ENCODE results near the gene MTG2. TPM values are rescaled to one million over a fixed set of nuclear protein-coding genes. Genes with fewer than 3 reads are reported as not detected.

Gene MTG2
- total RNA-seq, 1 donor from 2014 or later, result 31.5 TPM

- DNase-seq (ENCODE audit: low read depth) (no peak), FAIRE-seq (no peak)
- no peak overlapping the region for H3K4me3 Mint-ChIP-seq (ENCODE audit: unreplicated experiment)
- no peak overlapping the region for H3K9ac ChIP-seq (ENCODE audit: low read length)
- peaks cover 9% of the 10 kb centered on the region for H3K36me3 ChIP-seq (ENCODE audit: insufficient read depth, low read length)
- no peak overlapping the region for H2AFZ ChIP-seq (ENCODE audit: low read depth, low read length)
- TF ChIP-seq CTCF (IDR thresholded peaks at IDR 0.05; ENCODE audit: insufficient read depth, low read depth, low read length) (no peak), EZH2 (IDR thresholded peaks at IDR 0.05; ENCODE audit: insufficient read depth, low read length) (no peak)
- H3K27ac ChIP-seq (ENCODE audit: low read depth, low read length), result no peak overlapping the region
- no peaks in the 10 kb centered on the region for H3K27me3 Mint-ChIP-seq (ENCODE audit: low read depth, unreplicated experiment)
- no peak overlapping the region for H3K27ac Mint-ChIP-seq (ENCODE audit: unreplicated experiment)
- no peak overlapping the region for H3K4me2 ChIP-seq (ENCODE audit: low read length)
- H3K27me3 ChIP-seq (ENCODE audit: insufficient read depth, low read length), result no peaks in the 10 kb centered on the region
- H3K4me1 Mint-ChIP-seq (ENCODE audit: low read depth, unreplicated experiment), result peaks cover 8% of the 10 kb centered on the region
- H3K4me1 ChIP-seq (ENCODE audit: insufficient read depth, low read length), result peaks cover 4% of the 10 kb centered on the region
- no peaks in the 10 kb centered on the region for H3K9me3 Mint-ChIP-seq (ENCODE audit: unreplicated experiment)
- peaks cover 68% of the 10 kb centered on the region for H4K20me1 ChIP-seq (ENCODE audit: insufficient read depth, low read length)
- H3K4me3 ChIP-seq (ENCODE audit: insufficient read depth, low read depth, low read length), result no peak overlapping the region
- H3K36me3 Mint-ChIP-seq (ENCODE audit: low read depth, unreplicated experiment), result peaks cover 10% of the 10 kb centered on the region
- H3K9me3 ChIP-seq (ENCODE audit: insufficient read depth, low read depth, low read length), result no peaks in the 10 kb centered on the region
- peaks cover 51% of the 10 kb centered on the region for H3K79me2 ChIP-seq (ENCODE audit: insufficient read depth, low read length)
These were observed 9.1 kb downstream of the MTG2 start for GRCh38 chr20:62191781-62192559.

GRCh38 chr20:62192635-62193034, 9.8 kb downstream of the MTG2 start:
- no peaks in the 10 kb centered on the region for H3K9me3 Mint-ChIP-seq (ENCODE audit: unreplicated experiment)
- H3K27ac Mint-ChIP-seq (ENCODE audit: unreplicated experiment), result no peak overlapping the region
- no peak overlapping the region for H3K9ac ChIP-seq (ENCODE audit: low read length)
- no peaks in the 10 kb centered on the region for H3K27me3 Mint-ChIP-seq (ENCODE audit: low read depth, unreplicated experiment)
- H3K4me3 Mint-ChIP-seq (ENCODE audit: unreplicated experiment), result no peak overlapping the region
- H3K27ac ChIP-seq (ENCODE audit: low read depth, low read length), result no peak overlapping the region
- H3K4me3 ChIP-seq (ENCODE audit: insufficient read depth, low read depth, low read length), result no peak overlapping the region
- H3K36me3 ChIP-seq (ENCODE audit: insufficient read depth, low read length), result peaks cover 9% of the 10 kb centered on the region
- TF ChIP-seq CTCF (IDR thresholded peaks at IDR 0.05; ENCODE audit: insufficient read depth, low read depth, low read length) (no peak), EZH2 (IDR thresholded peaks at IDR 0.05; ENCODE audit: insufficient read depth, low read length) (no peak)
- H4K20me1 ChIP-seq (ENCODE audit: insufficient read depth, low read length), result peaks cover 64% of the 10 kb centered on the region
- no peaks in the 10 kb centered on the region for H3K27me3 ChIP-seq (ENCODE audit: insufficient read depth, low read length)
- H3K79me2 ChIP-seq (ENCODE audit: insufficient read depth, low read length), result peaks cover 45% of the 10 kb centered on the region
- DNase-seq (ENCODE audit: low read depth), result no peak
- H3K4me2 ChIP-seq (ENCODE audit: low read length), result no peak overlapping the region
- no peaks in the 10 kb centered on the region for H3K9me3 ChIP-seq (ENCODE audit: insufficient read depth, low read depth, low read length)
- no peak for FAIRE-seq
- peaks cover 1% of the 10 kb centered on the region for H3K4me1 Mint-ChIP-seq (ENCODE audit: low read depth, unreplicated experiment)
- peaks cover under 1% of the 10 kb centered on the region for H3K4me1 ChIP-seq (ENCODE audit: insufficient read depth, low read length)
- H2AFZ ChIP-seq (ENCODE audit: low read depth, low read length), result no peak overlapping the region
- peaks cover 10% of the 10 kb centered on the region for H3K36me3 Mint-ChIP-seq (ENCODE audit: low read depth, unreplicated experiment)

All from astrocyte (in vitro differentiated cells and primary cell).